Dendritic cell treated with granulocyte-macrophage colony-stimulating factor and Interleukin-4, amounts not matched to agents 40 ng/mL and 50 ng/mL, for 4 days (primary cell): Measurements from ENCODE around the gene BAHCC1.

Experiments used
- H3K27ac Mint-ChIP-seq: one replicate; pipeline ENCODE4 v1.8.0; 2022; ENCODE audit warnings: mild to moderate bottlenecking, mixed read lengths
- H3K27me3 Mint-ChIP-seq: one replicate; pipeline ENCODE4 v1.8.0; 2022; ENCODE audit warnings: mild to moderate bottlenecking, mixed read lengths
- H3K36me3 Mint-ChIP-seq: one replicate; pipeline ENCODE4 v1.8.0; 2022; ENCODE audit warnings: low read depth, mixed read lengths
- H3K4me1 Mint-ChIP-seq: one replicate; pipeline ENCODE4 v1.8.0; 2022; ENCODE audit warnings: low read depth, mixed read lengths
- H3K4me3 Mint-ChIP-seq: one replicate; pipeline ENCODE4 v1.8.0; 2022; ENCODE audit warnings: mild to moderate bottlenecking, moderate library complexity, mixed read lengths
- H3K9me3 Mint-ChIP-seq: one replicate; pipeline ENCODE4 v1.8.0; 2022; ENCODE audit warnings: mixed read lengths
- intact Hi-C: fragments of 100-400 bp; cut with micrococcal nuclease; formaldehyde crosslinking; loops from one replicate; pipeline ENCODE4 v1.15.0; 2022

BAHCC1 gene

DNA sequence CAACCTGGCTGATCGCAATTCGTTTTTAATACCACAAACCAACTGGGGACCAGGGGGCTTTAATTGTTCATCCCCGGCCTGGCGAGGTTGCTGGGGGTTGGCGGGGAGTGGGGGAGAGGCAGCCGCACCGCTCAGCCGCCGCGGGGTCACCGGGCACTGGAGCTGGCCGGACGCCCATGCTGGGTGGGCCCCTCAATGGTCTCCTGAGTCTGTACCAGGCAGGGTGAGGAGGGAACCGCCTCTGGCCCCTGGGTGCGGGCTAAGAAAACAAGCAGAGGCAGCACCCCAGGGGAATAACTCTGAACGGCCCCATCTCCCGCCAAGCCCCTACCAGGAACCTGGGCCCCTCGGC, 73.5 kb downstream of the BAHCC1 start:
- no peak overlapping the region for H3K27ac Mint-ChIP-seq
- H3K27me3 Mint-ChIP-seq, result peaks cover under 1% of the 10 kb centered on the region
- intact Hi-C loops, result no loop called here
- no peaks in the 10 kb centered on the region for H3K4me1 Mint-ChIP-seq
- no peak overlapping the region for H3K4me3 Mint-ChIP-seq
- peaks cover 19% of the 10 kb centered on the region for H3K36me3 Mint-ChIP-seq
- no peaks in the 10 kb centered on the region for H3K9me3 Mint-ChIP-seq

- H3K4me3 Mint-ChIP-seq, result no peak overlapping the region
- intact Hi-C loops, result no loop called here
- H3K4me1 Mint-ChIP-seq, result no peaks in the 10 kb centered on the region
- no peak overlapping the region for H3K27ac Mint-ChIP-seq
- peaks cover 13% of the 10 kb centered on the region for H3K36me3 Mint-ChIP-seq
- H3K27me3 Mint-ChIP-seq, result peaks cover 3% of the 10 kb centered on the region
- no peaks in the 10 kb centered on the region for H3K9me3 Mint-ChIP-seq
Measured at GRCh38 chr17:81469266-81469665, 74.0 kb downstream of the BAHCC1 start.

GRCh38 chr17:81470270-81470943, 75.2 kb downstream of the BAHCC1 start:
- H3K27me3 Mint-ChIP-seq, result peaks cover 7% of the 10 kb centered on the region
- H3K36me3 Mint-ChIP-seq, result peaks cover 11% of the 10 kb centered on the region
- H3K27ac Mint-ChIP-seq, result no peak overlapping the region
- no peaks in the 10 kb centered on the region for H3K4me1 Mint-ChIP-seq
- H3K4me3 Mint-ChIP-seq, result no peak overlapping the region
- no peaks in the 10 kb centered on the region for H3K9me3 Mint-ChIP-seq
- intact Hi-C loops, result no loop called here

- Mint-ChIP-seq H3K27ac (no peak overlapping the region), H3K36me3 (peaks cover 11% of the 10 kb centered on the region), H3K27me3 (peaks cover 7% of the 10 kb centered on the region), H3K4me3 (no peak overlapping the region), H3K4me1 (no peaks in the 10 kb centered on the region), H3K9me3 (no peaks in the 10 kb centered on the region)
- intact Hi-C loops, result no loop called here
Measured at GRCh38 chr17:81470944-81471817, 75.9 kb downstream of the BAHCC1 start.

DNA sequence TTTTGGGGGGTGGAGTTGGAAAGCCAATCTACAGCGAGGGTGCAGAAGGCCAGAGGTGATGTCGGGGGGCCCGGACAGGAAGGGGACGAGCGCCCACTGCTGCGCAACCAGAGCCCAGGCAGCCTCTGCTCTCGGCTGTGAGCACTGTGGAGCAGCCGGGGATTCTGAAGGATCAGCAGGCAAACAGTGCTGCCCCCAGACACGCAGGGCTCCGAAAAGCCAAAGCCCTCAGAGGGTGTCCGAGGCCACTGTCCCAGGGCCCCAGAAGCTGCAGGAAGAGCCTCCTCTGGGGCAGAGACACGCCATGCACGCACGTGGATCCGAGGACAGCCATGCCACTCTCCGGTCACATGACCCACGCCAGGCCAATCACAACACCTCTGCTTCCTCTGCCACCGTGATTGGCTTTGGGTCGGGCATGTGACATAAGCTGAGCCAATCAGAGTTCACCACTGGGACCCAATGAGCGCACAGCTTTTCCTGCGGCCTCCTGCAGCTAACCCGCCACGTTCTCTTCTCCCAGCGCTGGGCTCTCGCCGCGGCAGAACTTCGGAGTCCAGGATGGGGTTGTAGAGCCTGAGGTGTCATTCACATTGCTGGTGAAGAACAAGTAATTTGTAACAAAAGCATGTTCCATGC, 76.7 kb downstream of the BAHCC1 start:
- intact Hi-C loops, result no loop called here
- Mint-ChIP-seq H3K4me3 (no peak overlapping the region), H3K27me3 (peaks cover 8% of the 10 kb centered on the region), H3K36me3 (peaks cover 7% of the 10 kb centered on the region), H3K9me3 (no peaks in the 10 kb centered on the region), H3K4me1 (no peaks in the 10 kb centered on the region), H3K27ac (no peak overlapping the region)

- intact Hi-C loops, result no loop called here
- Mint-ChIP-seq H3K4me3 (no peak overlapping the region), H3K27ac (no peak overlapping the region)
Measured at GRCh38 chr17:81473019-81473418, 77.8 kb downstream of the BAHCC1 start.

DNA sequence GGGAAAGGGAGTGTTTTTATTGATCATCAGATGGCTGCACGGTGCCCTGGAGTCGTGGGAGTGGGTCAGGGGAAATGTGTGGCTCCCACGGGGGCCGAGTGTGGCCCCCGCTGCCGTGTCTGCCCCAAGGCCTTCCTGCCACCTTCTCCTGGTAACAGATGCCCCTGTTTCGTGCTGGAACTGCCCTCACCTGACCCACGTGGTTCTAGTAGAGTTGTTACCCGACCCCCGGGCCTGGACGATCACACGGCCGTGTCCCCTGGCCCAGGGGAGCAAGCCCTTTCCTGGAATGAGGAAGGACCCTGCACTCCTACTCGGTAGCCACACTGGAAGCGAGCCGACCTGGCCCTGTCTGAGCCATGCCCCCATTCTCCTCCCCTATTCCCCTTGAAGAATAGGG, 79.7 kb downstream of the BAHCC1 start:
- Mint-ChIP-seq H3K4me3 (no peak overlapping the region), H3K36me3 (no peaks in the 10 kb centered on the region)

More at GRCh38 chr17:81473019-81473418, 77.8 kb downstream of the BAHCC1 start:
- H3K9me3 Mint-ChIP-seq, result no peaks in the 10 kb centered on the region
- H3K27me3 Mint-ChIP-seq, result peaks cover 14% of the 10 kb centered on the region
- no peaks in the 10 kb centered on the region for H3K36me3 Mint-ChIP-seq
- H3K4me1 Mint-ChIP-seq, result no peaks in the 10 kb centered on the region

GRCh38 chr17:81476097-81476496, 80.8 kb downstream of the BAHCC1 start:
- intact Hi-C loops, result no loop called here
- no peak overlapping the region for H3K27ac Mint-ChIP-seq
- H3K27me3 Mint-ChIP-seq, result peaks cover 34% of the 10 kb centered on the region
- H3K4me1 Mint-ChIP-seq, result no peaks in the 10 kb centered on the region
- H3K36me3 Mint-ChIP-seq, result no peaks in the 10 kb centered on the region
- H3K4me3 Mint-ChIP-seq, result no peak overlapping the region
- H3K9me3 Mint-ChIP-seq, result no peaks in the 10 kb centered on the region

More for the DNA sequence above, 79.7 kb downstream of the BAHCC1 start:
- H3K27me3 Mint-ChIP-seq, result peaks cover 25% of the 10 kb centered on the region
- intact Hi-C loops, result no loop called here
- H3K27ac Mint-ChIP-seq, result no peak overlapping the region
- H3K4me1 Mint-ChIP-seq, result no peaks in the 10 kb centered on the region
- no peaks in the 10 kb centered on the region for H3K9me3 Mint-ChIP-seq

DNA sequence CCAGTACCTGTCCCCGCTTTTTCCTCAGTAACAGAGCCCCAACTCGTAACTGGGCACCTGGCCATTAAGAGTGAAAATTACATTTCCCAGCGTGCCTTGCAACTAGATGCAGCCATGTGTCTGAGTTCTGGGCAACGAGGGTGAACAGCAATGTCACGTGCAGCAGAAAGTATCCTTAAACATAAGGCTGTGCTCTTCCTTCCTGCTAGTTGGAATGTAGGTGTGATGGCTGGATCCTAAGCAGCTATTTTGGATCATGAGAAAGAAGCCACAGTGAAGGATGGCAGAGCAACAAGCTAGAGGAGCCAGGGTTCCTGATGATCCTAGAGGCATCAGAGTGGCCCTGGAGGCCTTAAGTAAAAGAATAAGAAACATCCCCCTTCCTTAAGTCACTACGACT, 81.4 kb downstream of the BAHCC1 start:
- intact Hi-C loops, result no loop called here
- Mint-ChIP-seq H3K36me3 (no peaks in the 10 kb centered on the region), H3K27ac (no peak overlapping the region), H3K27me3 (peaks cover 35% of the 10 kb centered on the region), H3K4me1 (peaks cover under 1% of the 10 kb centered on the region), H3K4me3 (no peak overlapping the region), H3K9me3 (no peaks in the 10 kb centered on the region)

DNA sequence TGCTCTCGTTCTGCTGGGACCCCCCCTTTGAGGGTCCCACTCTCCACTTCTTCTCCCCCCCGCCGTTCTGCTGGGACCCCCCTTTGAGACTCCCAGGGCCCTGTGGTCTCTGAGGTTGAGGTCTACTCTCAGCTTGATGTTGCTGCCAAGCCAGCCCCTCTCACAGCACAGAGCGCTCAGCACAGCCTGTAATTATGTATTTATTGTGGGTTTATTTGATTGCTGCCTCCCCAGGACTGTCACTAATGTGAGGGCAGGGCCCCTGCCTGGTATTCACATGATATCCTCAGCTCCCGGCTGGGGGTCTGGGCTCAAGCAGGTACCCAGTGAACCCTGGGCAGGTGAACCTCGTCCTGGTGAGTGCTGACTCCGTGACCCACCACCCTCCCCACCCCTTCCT, 81.9 kb downstream of the BAHCC1 start:
- H3K36me3 Mint-ChIP-seq, result no peaks in the 10 kb centered on the region
- H3K4me3 Mint-ChIP-seq, result no peak overlapping the region
- no peaks in the 10 kb centered on the region for H3K9me3 Mint-ChIP-seq
- peaks cover 6% of the 10 kb centered on the region for H3K4me1 Mint-ChIP-seq
- no peak overlapping the region for H3K27ac Mint-ChIP-seq
- H3K27me3 Mint-ChIP-seq, result peaks cover 40% of the 10 kb centered on the region
- intact Hi-C loops, result no loop called here

DNA sequence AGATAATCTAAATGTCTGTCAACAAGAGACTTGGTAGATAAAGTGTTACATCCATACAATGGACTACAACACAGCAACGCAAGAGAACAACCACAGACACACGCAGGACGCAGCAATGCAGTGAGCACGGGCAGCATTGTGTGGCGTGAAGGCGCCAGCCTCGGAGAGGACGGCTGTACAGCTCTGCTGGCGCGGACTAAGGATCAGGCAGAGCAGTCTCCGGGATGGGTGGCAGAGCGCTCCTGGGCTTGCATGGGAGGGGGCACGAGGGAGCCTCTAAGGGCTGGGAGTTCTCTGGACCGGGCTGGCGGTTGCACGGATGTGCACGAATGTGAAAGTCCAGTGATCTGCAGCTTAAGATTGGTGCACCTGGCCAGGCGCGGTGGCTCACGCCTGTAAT, 82.9 kb downstream of the BAHCC1 start:
- intact Hi-C loops, result no loop called here
- no peaks in the 10 kb centered on the region for H3K36me3 Mint-ChIP-seq
- no peak overlapping the region for H3K27ac Mint-ChIP-seq
- peaks cover 50% of the 10 kb centered on the region for H3K27me3 Mint-ChIP-seq
- no peak overlapping the region for H3K4me3 Mint-ChIP-seq
- peaks cover 15% of the 10 kb centered on the region for H3K4me1 Mint-ChIP-seq
- no peaks in the 10 kb centered on the region for H3K9me3 Mint-ChIP-seq

DNA sequence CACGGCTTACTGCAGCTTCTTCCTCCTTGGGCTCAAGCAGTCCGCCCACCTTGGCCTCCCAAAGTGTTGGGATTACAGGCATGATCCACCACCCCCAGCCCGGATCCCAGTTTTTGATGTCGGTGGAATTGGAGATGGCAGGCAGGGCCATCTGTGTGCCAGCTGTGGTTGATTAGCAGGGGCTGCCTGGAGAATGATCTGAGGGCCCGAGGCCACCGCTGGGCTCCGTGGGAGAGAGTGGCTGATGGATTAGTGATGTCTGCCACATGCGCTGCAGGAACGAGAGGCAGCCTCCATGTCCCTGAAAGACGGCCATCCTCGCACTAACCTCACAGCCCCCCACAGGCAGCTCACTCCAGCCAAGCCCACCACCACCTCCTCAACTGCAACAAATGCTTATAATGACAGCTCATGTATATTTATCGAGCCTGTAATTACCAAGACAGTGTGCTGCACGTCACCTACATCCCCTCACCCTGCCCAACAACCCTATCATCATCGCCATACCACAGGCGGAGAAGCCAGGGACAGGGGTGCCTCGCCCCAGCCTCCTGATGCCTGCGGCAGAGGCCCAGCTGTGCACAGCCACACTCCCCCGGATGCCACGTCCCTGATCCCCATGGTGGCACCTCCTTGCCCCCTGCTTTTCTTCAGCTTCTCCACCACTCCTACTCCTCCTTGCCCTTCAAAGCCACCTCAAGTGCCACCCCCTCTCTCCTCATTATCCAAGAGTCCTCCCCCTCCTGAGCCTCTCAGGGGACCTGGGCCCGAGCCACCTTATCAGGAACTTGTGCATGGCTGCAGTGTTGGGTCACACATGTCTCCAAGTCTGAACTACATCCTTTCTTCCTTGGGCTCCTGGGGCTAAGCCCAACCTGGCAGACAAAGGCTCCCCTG, 84.2 kb downstream of the BAHCC1 start:
- no peak overlapping the region for H3K4me3 Mint-ChIP-seq
- H3K27me3 Mint-ChIP-seq, result peaks cover 58% of the 10 kb centered on the region
- no peaks in the 10 kb centered on the region for H3K36me3 Mint-ChIP-seq
- peaks cover 23% of the 10 kb centered on the region for H3K4me1 Mint-ChIP-seq
- intact Hi-C loops, result loop anchor here (5.0 kb wide), 1 partner anchor 77 kb away; no protein-coding TSS in a partner anchor
- H3K27ac Mint-ChIP-seq, result no peak overlapping the region
- no peaks in the 10 kb centered on the region for H3K9me3 Mint-ChIP-seq
